GM21447 (cell line): ENCODE data around the gene FLOT1.

ENCODE experiments used
- ATAC-seq: cut with Tn5 transposase; IDR thresholded peaks from one replicate; pipeline ENCODE4 v1.9.1; 2021; ENCODE audit not compliant: unreplicated experiment

Gene FLOT1, protein sequence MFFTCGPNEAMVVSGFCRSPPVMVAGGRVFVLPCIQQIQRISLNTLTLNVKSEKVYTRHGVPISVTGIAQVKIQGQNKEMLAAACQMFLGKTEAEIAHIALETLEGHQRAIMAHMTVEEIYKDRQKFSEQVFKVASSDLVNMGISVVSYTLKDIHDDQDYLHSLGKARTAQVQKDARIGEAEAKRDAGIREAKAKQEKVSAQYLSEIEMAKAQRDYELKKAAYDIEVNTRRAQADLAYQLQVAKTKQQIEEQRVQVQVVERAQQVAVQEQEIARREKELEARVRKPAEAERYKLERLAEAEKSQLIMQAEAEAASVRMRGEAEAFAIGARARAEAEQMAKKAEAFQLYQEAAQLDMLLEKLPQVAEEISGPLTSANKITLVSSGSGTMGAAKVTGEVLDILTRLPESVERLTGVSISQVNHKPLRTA

DNA sequence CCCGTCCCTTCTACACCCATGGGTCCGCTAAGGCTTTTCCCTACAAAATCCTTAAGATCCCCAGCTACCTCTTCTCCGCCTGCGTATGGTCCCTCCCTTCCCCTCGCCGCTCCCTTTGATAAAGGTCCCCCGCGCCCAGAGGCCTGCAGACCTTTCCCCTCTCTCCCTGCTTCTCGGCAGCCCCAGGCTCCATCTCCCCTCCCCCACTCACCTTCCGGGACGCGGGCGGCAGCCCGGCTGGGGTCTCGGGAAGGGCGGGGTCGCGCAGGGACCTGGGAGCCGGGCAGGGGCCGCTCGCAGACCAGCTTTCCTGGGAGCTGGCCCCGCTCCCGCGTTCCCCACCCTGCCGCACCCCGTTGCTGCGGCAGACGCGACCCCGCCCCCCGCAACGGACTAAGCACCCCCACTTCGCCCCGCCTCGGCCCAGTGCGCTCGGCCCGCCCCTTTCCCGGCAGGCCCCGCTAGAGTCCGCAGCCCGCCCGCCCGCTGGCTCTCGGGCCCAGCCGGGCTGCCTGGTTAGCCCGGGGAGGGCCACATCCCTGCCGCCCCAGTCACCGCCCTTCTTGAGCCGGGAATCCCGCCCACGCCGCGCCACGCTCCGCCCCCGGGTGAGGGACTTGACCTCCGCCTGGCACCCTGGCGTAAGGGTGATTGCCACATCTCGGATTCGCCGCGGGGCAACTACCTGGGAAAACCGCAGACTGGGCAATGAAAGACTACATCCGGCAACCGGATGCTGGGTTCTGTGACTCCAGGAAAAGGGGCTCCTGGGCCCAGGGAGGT lies at the start of gene FLOT1:
TSS of gene FLOT1 (minus strand) at position 372 of the 783 bp plus-strand sequence. CDS start 498 bp downstream, outside the sequence.
- ATAC-seq = peak; percentile 68

DNA sequence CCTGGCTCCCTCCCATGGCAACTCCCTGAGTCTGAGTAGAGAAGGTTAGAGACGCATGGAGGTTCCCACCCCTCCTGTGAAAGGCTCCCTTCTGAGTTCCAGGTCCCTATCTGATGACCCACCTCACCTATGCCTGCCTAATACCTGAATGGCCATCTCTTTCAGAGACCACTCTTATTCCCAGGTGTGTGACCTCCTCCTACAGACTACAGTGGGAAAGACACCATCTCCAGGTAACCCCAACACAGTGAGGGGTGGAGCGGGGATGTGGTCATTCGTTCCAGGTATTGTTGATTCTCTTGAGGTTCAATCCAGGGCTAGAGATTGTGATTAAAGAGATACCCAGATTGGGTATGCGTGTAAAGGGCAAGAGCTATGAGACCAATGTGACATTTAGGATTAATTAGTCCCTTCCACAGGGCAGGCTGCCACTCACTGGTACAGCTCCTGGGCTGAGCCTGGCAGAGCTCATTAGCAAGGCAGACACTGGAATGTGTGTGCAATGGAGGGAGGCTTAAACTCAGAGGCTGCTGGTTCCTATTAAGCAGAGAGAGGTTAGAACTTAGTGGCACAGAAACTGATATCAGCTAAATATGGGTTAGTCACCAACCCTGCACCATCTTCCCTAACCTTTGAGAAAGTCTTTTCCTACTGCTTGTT lies 48.4 kb upstream of the FLOT1 start:
- no peak for ATAC-seq

DNA sequence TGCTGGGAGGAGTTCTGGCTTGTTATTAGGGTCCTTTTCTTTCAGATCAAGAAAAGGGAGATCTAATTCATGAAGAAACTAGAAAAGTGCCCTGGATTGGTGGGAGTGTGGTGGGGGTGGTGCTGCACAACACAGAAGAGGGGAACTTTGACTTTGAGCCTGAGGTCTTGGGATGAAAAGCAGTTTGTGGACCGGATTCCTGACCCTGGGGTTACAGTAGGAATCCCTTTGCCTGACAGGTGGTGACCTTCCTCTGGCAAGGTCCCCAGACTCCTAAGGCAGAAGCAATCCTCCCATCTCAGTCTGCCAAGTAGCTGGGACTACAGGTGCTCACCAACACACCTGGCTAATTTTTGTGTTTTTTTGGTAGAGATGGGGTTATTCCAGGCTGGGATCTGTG lies 47.1 kb upstream of the FLOT1 start:
- ATAC-seq = no peak

DNA sequence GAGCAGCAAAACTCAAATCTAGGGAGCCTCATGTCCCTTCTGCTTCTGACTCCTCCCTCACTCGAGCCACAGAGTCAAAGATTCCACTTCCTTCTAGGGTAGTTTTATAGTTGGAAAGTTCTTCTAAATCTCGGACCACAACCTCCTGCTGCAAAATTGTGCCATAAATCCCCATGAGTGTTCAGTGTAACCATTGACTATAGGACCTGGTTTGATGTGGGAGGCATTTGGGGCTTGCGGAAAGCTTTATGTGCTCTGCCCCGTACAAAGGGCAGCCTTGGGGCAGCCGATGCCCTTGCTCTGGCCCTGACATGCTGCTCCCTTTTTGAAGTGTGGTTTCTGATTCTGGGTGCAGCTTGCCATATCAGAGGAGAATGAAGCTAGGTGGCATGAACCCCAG lies 45.5 kb upstream of the FLOT1 start:
- ATAC-seq = no peak

DNA sequence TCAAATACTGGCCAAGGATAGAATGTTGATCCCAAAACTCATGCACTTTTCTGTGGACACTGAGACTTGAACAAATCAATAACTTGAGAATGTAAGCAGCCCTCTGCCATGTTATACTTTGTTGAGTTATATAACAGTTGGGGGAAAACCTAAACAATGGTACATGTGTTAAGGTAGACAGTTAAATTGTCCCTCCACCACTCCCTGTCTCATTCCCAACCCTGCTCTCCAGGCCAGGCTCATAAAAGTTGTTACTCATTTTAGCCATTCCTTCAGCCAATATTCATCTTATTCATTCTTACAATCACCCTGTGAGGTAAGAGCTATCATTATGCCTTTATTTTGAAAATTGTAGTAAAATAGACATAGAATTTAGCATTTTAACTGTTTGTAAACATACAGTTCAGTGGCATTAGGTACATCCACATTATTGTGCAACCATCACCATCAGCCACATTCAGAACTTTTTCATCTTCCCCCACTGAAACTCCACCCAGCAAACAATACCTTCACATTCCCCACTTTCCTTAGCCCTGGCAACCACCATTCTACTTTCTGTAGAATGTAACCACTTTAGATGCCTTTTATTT lies 40.0 kb upstream of the FLOT1 start:
- no peak for ATAC-seq

DNA sequence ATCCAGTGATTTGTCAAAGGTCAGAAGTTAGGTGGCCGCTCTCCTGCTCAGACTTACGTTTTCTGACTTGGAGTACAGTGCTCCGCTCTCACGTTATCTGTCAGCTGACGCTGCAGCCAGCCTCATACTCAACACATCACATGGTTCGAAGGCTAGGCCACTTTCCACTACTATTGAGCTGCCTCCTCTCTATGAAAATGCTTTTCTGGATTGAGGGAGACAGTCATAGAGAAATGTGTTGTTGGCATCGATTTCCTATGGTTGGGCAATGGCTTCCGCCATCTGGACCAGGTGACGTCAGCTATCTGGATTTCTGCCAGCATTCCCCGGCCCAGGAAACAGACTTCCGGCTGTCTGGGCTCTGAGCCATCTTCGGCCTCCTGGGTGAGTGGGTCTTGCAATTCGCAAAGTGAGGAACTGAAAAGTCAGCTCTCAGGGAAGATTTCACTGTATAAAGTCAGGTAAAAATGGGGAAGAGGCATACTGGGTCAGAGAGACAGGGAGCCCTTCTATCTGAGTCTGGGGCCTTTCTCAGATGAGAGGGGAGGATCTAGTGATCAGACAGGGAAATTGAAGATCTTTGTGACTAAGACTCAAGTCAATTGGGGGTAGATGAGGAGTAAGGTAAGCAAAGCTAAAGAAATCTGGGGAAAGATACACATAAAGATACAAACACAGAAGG lies 39.4 kb upstream of the FLOT1 start:
- no peak for ATAC-seq

DNA sequence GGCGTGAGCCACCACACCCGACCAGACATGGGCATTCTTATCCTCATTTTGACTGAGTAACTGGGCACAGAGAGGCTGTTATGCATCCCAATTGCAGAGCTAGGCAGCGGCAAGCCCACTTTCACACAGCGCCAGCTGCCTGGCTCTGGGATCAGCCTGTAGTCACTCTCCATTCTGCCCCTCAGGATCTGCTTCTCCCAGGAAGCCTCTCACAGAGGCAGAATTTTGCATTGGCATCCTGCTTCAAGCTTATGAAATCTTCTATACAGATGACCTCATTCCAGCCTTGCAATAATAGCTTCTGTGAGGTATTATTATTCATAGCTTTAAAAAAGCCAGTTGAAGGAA lies 38.9 kb upstream of the FLOT1 start:
- ATAC-seq = no peak

DNA sequence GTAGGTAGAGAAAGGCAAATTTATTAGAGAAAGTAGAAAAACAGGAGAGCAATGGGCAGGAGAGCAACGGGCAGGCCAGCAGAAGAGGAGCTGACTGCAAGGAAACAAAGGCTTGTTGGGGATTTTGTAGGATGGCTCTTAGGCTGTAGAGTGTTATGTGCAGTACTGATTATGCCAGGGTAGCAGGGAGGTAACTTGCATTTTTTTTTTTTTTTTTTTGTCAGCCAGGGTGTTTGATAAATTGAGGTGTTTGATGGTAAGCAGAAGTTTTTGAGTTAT lies 38.1 kb upstream of the FLOT1 start:
- no peak for ATAC-seq

DNA sequence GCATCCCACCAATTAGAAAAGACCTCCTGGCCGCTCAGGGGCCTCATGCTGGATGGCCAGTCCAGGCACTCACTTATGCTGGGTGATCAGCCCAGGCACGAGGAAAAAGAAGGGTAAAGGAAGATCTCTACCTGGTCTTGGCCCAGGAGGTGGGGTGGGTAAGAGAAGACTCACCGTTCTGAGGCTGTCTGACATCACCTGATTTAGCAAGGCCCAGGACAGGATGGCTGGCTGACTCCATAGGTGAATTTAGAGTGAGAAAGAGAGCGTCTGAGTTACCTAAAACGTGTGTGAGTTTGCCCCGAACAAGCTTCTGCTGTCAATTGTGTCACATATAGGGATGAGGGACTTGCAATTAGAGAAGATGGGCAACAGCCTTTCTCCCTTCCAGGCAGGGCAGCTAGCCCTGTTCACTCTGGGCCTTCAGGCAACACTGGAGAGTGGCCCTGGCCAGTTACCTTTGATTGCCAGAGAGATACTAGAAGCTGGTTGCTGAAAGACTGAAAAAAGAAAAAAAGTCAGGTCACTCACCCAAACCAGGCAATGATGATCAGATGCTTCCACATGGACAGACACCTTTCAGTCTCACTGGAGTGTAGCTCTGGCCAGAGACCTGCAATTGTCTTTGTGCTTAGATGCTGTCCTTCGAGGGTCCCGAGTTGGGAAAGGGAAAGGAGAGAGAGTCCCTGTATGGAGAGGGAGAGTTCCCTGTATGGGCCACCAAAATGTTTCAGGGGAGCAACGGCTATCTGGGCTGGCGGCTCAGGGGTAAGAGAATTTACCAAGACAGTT lies 37.6 kb upstream of the FLOT1 start:
- no peak for ATAC-seq

DNA sequence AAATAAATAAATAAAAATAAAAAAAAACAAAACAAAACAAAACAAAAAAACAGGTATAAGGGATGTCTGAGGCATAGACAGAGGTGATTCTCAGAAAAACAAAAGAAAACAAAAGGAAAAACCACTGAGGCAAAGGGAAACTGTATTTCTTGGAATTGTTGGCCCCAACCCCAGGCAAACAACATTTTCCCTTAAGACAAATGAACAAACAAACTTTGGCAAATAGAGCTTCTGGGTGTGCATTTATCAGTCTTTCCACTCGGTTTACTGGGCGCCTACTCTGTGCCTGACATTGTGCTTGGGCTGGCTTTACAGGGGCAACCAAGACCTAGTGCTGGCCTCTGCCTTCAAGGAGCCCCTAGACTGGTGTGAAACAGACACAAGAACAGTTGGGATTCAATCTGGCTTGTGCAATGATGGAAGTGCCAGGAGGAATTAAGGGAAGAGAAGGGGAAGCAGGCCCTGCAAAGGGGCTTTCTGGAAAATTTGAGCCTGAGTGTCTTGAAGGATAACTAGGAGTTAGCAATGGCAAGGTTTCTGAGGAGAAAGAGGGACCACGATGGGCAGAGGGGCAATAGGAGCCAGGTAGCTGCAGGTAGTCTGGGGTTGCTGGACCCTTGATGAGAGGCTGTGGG lies 35.6 kb upstream of the FLOT1 start:
- no peak for ATAC-seq

DNA sequence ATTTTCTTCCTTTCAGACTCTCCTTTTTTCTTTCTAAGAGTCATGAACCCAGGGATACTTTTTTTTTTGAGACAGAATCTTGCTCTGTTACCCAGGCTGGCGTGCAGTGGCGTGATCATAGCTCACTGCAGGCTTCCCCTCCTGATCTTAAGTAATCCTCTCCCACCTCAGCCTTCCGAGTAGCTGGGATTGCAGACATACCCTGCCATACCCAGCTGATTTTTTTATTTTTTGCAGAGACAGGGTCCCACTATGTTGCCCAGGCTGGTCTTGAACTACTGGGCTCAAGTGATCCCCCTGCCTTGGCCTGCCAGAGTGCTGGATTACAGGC lies 34.6 kb upstream of the FLOT1 start:
- ATAC-seq = no peak

DNA sequence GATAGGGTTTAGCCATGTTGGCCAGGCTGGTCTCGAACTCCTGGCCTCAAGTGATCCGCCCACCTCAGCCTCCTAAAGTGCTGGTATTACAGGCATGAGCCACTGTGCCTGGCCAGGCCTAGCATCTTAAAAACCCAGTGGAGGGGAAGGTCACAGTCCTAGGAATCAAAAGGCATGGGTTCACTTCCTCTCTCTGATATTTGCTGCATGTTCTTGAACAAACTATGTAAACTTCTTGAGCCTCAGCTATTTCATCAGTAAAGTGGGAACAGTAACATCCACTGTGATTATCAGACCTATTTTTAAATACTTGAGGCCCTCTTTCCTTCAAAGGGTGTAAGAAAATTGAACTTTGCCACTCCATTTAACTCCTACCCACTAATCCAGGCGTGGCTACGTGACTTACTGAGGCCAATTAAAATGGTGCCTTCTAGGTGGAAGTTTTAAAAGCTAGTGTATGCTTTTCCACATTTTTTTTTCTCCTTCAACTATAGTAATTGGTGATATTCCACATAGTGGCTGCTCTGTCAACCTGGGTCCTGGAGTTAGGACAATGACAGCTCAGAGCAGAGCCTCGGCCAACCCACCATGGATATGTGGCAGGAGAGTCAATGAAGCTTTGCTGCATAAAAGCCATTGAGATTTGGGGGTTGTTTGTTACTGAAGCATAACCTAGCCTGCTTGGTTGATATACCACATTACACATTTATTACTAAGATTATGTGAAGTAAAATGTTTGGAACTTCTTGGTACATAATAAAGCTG lies 34.1 kb upstream of the FLOT1 start:
- ATAC-seq = no peak

DNA sequence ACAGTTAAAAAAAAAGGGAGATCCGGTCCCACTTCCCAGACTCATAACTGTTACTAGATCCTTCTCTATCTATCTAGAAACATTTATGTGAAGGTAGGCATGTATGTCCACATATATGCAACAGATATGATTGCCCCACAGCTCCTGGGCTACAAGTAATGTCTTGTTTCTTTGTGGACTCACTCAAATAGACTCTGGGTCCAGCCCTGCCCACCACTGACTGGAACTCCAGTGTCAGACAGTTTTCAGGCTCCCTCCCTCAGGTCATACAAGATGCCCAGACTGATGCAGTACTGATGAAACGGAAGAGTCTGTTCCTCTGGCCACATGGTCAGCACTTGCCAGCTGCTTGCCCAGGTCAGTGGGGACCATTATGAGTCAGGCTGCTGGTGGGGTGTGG lies 32.6 kb upstream of the FLOT1 start:
- ATAC-seq = no peak

DNA sequence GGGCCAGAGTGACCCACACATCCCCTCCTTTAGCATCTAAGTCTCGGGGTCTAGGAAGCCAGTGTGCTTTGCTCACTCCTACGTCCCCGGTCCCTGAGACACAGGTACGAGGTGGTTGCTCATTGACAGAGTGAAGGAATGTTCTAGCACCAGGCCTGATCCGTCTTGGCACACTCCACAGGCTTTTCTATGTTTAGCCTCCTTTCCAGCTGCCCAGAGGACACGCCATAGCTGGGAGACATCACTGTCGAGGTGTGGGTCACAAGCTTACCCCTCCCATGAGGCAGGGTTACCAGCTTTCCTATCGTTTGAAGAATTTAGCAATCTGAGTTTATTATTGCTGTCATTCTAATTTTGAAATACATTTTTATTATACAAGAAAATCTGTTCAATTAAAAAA lies 32.2 kb upstream of the FLOT1 start:
- no peak for ATAC-seq

DNA sequence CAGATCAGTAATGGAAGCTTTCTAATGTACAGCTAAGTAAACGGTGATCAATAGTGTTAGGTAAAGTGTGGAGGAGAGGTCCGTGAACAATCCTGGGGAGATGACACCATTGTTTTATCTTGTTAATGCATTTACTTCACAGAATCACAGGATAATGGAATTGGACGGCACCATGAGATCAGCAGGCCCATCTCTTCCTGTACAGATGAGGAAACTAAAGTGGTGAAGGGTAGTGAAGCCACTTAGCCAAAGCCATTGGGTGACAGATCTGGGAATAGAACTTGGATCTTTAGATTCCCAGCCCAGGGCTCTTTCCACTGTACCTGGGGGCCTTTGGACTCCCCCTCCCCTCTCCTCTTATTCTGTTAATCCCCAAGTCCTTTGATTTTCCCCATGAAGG lies 28.1 kb upstream of the FLOT1 start:
- no peak for ATAC-seq

DNA sequence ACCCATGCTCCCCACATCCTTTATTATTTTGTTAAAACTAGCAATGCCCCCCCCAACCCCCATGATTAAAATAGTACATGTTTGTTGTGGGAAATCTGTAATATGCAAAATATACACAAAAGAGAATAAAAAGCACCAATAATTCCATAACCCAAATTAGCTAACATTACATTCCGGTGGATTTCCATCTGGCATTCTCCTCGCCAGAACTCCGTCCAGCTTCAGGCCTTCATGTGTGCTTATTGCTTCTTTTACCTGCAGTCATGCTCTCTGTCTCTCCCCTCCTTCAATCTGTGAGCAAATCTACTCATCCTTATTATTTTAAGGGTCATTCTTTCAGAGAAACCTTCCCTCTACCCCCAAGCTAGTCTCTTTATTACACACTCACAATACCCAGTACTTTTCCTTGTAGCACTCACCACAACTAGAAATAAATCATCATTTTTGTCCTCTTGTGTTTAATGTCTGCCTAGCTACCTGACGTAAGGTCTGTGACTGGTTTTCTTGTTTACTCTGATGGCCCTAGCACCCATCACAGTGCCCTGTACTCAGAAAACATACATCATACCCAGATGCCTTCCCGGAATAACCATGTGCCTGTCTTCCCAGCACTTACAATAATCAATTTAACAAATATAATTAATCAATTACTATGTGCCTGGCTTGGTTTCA lies 27.5 kb upstream of the FLOT1 start:
- ATAC-seq = no peak

DNA sequence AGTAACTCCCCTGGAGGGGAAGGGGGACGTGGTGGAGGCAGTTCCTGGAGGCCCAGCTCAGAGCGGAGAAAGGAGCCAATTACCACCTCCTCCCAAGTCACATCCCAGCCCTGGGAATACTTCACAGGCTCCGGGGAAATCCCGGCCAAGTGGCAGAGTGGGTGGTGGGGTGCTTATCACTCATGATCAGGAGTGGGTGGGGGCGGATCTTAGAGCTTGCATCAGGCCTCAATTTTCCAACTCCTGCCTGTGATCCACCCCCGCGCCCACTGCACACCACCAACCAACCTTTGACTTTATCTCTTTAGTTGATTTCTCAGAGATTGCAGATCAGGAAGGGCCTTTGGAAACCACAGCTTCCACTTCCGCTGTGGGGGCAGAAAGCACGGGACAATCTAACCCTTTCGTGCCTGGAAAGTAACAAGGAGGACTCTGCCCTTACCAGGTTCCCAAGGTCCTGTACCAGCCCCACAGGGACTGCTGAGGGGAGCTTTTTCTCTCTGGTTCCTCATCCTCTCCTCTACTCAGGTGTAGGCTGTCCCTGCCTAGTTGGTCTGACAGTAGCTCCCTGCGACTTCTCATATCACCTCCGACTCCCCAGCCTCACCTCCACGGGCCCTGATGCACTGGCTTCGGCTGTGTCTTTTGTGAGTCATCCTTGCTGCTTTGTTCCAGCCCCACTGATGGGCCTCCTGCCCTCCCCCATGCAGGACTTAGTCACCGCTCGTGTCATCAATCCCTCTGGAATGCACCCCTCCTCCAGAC lies 26.8 kb upstream of the FLOT1 start:
- ATAC-seq = no peak

DNA sequence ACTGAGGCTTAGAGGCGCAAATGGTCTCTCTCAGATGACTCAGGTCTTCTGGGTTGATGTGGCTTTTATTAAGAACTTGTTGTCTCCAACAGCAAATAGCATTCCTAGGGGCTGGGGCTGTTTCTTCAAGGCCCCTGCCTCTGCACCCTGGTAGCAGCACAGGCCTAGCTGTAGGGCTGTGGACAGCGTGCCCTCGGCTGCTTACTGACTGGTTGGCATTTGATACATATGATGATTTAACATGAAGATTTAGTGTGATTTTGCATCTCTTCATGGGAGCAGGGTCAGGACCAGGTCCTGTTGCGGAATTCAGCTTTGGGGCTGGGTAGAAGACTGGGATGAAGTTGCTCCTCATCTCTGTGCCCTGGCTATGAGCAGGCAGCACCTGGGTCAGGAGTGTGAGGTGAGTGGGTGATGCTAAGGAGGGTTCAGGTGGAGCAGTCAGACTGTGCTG lies 26.2 kb upstream of the FLOT1 start:
- no peak for ATAC-seq
